ENCODE data around the gene INTS7.

The INTS7 gene

GRCh38 chr1:211900441-211900840 lies 134.9 kb downstream of the INTS7 start:
- TF ChIP-seq, protein P1, sequence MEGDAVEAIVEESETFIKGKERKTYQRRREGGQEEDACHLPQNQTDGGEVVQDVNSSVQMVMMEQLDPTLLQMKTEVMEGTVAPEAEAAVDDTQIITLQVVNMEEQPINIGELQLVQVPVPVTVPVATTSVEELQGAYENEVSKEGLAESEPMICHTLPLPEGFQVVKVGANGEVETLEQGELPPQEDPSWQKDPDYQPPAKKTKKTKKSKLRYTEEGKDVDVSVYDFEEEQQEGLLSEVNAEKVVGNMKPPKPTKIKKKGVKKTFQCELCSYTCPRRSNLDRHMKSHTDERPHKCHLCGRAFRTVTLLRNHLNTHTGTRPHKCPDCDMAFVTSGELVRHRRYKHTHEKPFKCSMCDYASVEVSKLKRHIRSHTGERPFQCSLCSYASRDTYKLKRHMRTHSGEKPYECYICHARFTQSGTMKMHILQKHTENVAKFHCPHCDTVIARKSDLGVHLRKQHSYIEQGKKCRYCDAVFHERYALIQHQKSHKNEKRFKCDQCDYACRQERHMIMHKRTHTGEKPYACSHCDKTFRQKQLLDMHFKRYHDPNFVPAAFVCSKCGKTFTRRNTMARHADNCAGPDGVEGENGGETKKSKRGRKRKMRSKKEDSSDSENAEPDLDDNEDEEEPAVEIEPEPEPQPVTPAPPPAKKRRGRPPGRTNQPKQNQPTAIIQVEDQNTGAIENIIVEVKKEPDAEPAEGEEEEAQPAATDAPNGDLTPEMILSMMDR (conservative IDR thresholded peaks at IDR 0.05): no peak
- H3K27ac ChIP-seq: no peak overlapping the region

- H3K27ac ChIP-seq: no peak overlapping the region
- TF ChIP-seq, protein P1 (conservative IDR thresholded peaks at IDR 0.05): no peak
These were observed 138.4 kb downstream of the INTS7 start for GRCh38 chr1:211896958-211897357.

DNA sequence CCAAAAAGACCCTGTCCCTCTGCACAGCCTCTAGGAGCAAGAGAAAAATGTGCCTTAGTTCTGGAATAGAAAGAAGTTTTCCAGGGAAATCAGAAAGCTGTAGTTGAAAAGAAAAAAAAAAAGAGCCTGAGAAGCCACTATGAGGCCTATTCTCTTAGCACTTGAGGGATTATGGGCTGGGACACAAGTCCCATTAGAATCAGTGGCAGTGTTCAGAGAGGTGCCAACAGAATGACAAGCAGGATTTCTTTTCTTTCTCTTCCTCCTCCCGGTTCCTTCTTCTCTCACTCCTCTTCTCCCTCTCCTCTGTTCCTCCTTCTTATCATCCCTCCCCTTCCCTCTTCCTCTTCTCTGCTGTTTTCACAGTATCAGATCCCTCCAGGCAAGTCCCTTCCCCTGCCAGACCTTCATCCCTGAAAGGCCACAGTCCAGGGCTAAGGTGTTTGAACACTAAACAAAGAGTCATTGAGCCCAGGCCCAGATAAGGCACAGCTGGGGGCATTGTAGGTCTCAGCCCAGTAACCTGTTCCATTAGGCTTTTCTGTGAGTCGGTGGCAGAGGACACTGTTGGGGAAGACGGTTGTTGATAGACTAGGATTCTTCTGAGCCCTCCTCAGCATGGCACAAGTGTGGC lies 140.1 kb downstream of the INTS7 start:
- H3K27ac ChIP-seq: no peak overlapping the region

GRCh38 chr1:211894312-211894711 lies 141.0 kb downstream of the INTS7 start:
- H3K27ac ChIP-seq: no peak overlapping the region
- TF ChIP-seq, protein P1 (conservative IDR thresholded peaks at IDR 0.05): no peak

More for the DNA sequence above, 140.1 kb downstream of the INTS7 start:
- TF ChIP-seq, protein P1 (conservative IDR thresholded peaks at IDR 0.05): no peak

- no peak overlapping the region for H3K27ac ChIP-seq
- TF ChIP-seq, protein P1 (conservative IDR thresholded peaks at IDR 0.05): no peak
These were observed 142.1 kb downstream of the INTS7 start for GRCh38 chr1:211893260-211893659.

DNA sequence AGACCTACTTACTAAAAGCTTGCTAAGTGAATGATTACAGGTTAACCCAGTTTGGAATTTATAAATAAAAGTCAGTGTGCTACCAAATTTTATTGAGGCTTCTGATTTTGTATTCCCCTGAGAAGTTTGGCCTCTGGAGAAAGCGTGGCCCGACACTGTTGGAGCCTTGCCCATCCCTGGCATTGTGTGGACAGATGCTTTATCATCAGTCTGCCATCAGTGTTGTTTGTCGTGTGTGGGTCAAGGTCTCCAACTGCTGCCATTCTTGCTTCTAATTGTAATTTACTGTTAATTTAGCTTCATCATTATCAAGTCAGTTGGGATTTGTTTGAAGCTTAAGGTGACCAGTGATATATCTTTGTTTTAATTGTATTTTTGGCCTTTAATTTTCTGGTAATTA lies 142.8 kb downstream of the INTS7 start:
- H3K27ac ChIP-seq: no peak overlapping the region
- TF ChIP-seq, protein P1 (conservative IDR thresholded peaks at IDR 0.05): no peak

GRCh38 chr1:211891708-211892107 lies 143.6 kb downstream of the INTS7 start:
- TF ChIP-seq, protein P1 (conservative IDR thresholded peaks at IDR 0.05): no peak
- no peak overlapping the region for H3K27ac ChIP-seq
